WTC11 (cell line): Measurements from ENCODE around the gene EXOC4. TPM values are rescaled to one million over a fixed set of nuclear protein-coding genes. Genes with fewer than 3 reads are reported as not detected.

Experiments
- ATAC-seq: fragments of 200-7000 bp; cut with Tn5 transposase; 2 replicates; pipeline ENCODE4 v1.10.0; 2021; ENCODE audit warnings: mild to moderate bottlenecking, moderate library complexity
- CTCF ChIA-PET: fragments of 300-600 bp; sonication (Branson Sonifier 250); formaldehyde crosslinking; loops from one replicate; lab custom pipeline; 2021; ENCODE audit warnings: antibody characterized with exemption; lab: Charles Lee
- POLR2A ChIA-PET: fragments of 350-600 bp; sonication (Branson Sonifier 250); formaldehyde crosslinking; loops from one replicate; lab custom pipeline; 2021; ENCODE audit warnings: antibody characterized with exemption; lab: Charles Lee
- DNase-seq: peaks from one replicate; pipeline ENCODE4 v3.0.0; 2021; ENCODE audit warnings: low spot score
- H3K27ac Mint-ChIP-seq: 2 replicates; pipeline ENCODE4 v1.8.0; 2021; ENCODE audit warnings: mixed read lengths
- H3K27me3 Mint-ChIP-seq: 2 replicates; pipeline ENCODE4 v1.8.0; 2021; ENCODE audit warnings: low read depth, mild to moderate bottlenecking, moderate library complexity, mixed read lengths
- H3K36me3 Mint-ChIP-seq: 2 replicates; pipeline ENCODE4 v1.8.0; 2021; ENCODE audit warnings: mixed read lengths
- H3K4me1 Mint-ChIP-seq: 2 replicates; pipeline ENCODE4 v1.8.0; 2022; ENCODE audit warnings: mixed read lengths
- H3K4me3 Mint-ChIP-seq: 2 replicates; pipeline ENCODE4 v1.8.0; 2021; ENCODE audit warnings: mild to moderate bottlenecking, moderate library complexity, mixed read lengths
- H3K9me3 Mint-ChIP-seq: 2 replicates; pipeline ENCODE4 v1.8.0; 2021; ENCODE audit warnings: mixed read lengths
- ATF1 ChIP-seq: sonication (generic); formaldehyde crosslinking; IDR thresholded peaks from 2 replicates; pipeline ENCODE4 v1.8.1; 2023; ENCODE audit warnings: mild to moderate bottlenecking, moderate library complexity, missing genetic modification reagents
- ATF6 ChIP-seq: sonication (generic); formaldehyde crosslinking; IDR thresholded peaks from 2 replicates; pipeline ENCODE4 v1.8.1; 2023; ENCODE audit warnings: mild to moderate bottlenecking, missing genetic modification reagents
- E2F5 ChIP-seq: sonication (generic); formaldehyde crosslinking; IDR thresholded peaks from 2 replicates; pipeline ENCODE4 v1.8.1; 2022; ENCODE audit warnings: mild to moderate bottlenecking, moderate library complexity, missing genetic modification reagents
- ETV6 ChIP-seq: sonication (generic); formaldehyde crosslinking; IDR thresholded peaks from 2 replicates; pipeline ENCODE4 v1.8.1; 2022; ENCODE audit warnings: mild to moderate bottlenecking, missing genetic modification reagents
- IRF2 ChIP-seq: sonication (generic); formaldehyde crosslinking; IDR thresholded peaks from 2 replicates; pipeline ENCODE4 v1.8.0; 2022; ENCODE audit warnings: low read depth, missing genetic modification reagents, borderline replicate concordance
- NFYB ChIP-seq: sonication (generic); formaldehyde crosslinking; conservative IDR thresholded peaks from 2 replicates; pipeline ENCODE4 v1.8.0; 2022; ENCODE audit warnings: low read depth, missing genetic modification reagents
- OVOL2 ChIP-seq: fragments of 250-450 bp; sonication (Bioruptor Pico); IDR thresholded peaks from 2 replicates; pipeline ENCODE4 v1.9.0; 2021; ENCODE audit warnings: mild to moderate bottlenecking, borderline replicate concordance
- RELA ChIP-seq: sonication (generic); formaldehyde crosslinking; IDR thresholded peaks from 2 replicates; pipeline ENCODE4 v1.8.1; 2022; ENCODE audit warnings: missing genetic modification reagents, mild to moderate bottlenecking, borderline replicate concordance
- SMAD4 ChIP-seq: sonication (generic); formaldehyde crosslinking; IDR thresholded peaks from 2 replicates; pipeline ENCODE4 v1.8.0; 2022; ENCODE audit warnings: mild to moderate bottlenecking, missing genetic modification reagents
- SOX15 ChIP-seq: fragments of 250-450 bp; sonication (Bioruptor Pico); IDR thresholded peaks from 2 replicates; pipeline ENCODE4 v1.9.0; 2021; ENCODE audit warnings: mild to moderate bottlenecking
- TEAD1 ChIP-seq: sonication (generic); formaldehyde crosslinking; IDR thresholded peaks from 2 replicates; pipeline ENCODE4 v1.8.0; 2022; ENCODE audit warnings: mild to moderate bottlenecking, missing genetic modification reagents
- ZBTB43 ChIP-seq: sonication (generic); formaldehyde crosslinking; IDR thresholded peaks from 2 replicates; pipeline ENCODE4 v1.8.1; 2023; ENCODE audit warnings: mild to moderate bottlenecking, missing genetic modification reagents
- ZNF263 ChIP-seq: sonication (generic); formaldehyde crosslinking; IDR thresholded peaks from 2 replicates; pipeline ENCODE4 v1.8.1; 2022; ENCODE audit warnings: low read depth, mild to moderate bottlenecking, moderate library complexity, missing genetic modification reagents
- total RNA-seq: library from RNA; stranded (reverse); gene quantifications from 3 replicates; pipeline ENCODE4 v1.2.3, GENCODE V29; 2021
- TF ChIP-seq, protein P1 (sequence below): sonication (generic); formaldehyde crosslinking; IDR thresholded peaks from 2 replicates; pipeline ENCODE4 v1.8.0; 2022; ENCODE audit warnings: mild to moderate bottlenecking, missing genetic modification reagents
- TF ChIP-seq, protein P2 (sequence below): fragments of 250-450 bp; sonication (Bioruptor Pico); IDR thresholded peaks from 2 replicates; pipeline ENCODE4 v1.9.0; 2021; ENCODE audit warnings: mild to moderate bottlenecking
- TF ChIP-seq, protein P3 (sequence below): fragments of 200-600 bp; IDR thresholded peaks from 2 replicates; pipeline ENCODE4 v1.8.0; 2022; ENCODE audit warnings: antibody characterized with exemption
- TF ChIP-seq, protein P4 (sequence below): sonication (generic); formaldehyde crosslinking; IDR thresholded peaks from 2 replicates; pipeline ENCODE4 v1.8.0; 2022; ENCODE audit warnings: mild to moderate bottlenecking, missing genetic modification reagents

Gene EXOC4
- total RNA-seq, 1 experiment from 2014 or later, result 62.0 TPM

- no peak for TF ChIP-seq E2F5 (CRISPR knock-in tag)
- ATAC-seq, result no peak
- Mint-ChIP-seq H3K36me3 (peaks cover 22% of the 10 kb centered on the region), H3K27me3 (no peaks in the 10 kb centered on the region), H3K4me3 (no peak overlapping the region), H3K9me3 (peaks cover 15% of the 10 kb centered on the region), H3K4me1 (peaks cover 49% of the 10 kb centered on the region), H3K27ac (peak overlapping the region; percentile 83)
- ChIA-PET CTCF (interaction anchor here (1.7 kb wide), 1 partner anchor 14 kb away, joined by 7 read pairs; no protein-coding TSS in a partner anchor), POLR2A (no interaction called here)
- DNase-seq, result no peak
Measured at GRCh38 chr7:133358708-133359107, 105.8 kb downstream of the EXOC4 start.

DNA sequence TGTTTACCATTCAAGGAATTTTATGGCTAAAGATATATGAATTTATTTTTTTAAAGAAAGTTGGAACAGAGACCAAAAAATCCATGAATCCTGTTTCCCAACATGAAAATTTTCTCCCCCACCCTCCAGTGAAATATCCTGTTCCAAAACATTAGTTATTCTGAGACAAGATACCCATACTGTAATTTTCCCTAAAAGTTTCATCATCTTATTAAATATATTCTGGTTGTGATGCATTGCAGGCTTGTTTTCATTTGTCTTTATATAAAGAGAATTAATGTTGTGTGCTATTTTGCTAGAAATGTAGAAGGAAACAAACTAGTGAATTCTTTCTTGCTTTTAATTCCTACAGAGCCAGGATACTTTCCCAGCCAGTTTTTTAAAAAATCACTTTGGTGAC lies 106.6 kb downstream of the EXOC4 start:
- CTCF ChIA-PET, result interaction anchor here (1.7 kb wide), 1 partner anchor 15 kb away, joined by 7 read pairs; no protein-coding TSS in a partner anchor
- H3K27ac Mint-ChIP-seq, result peak overlapping the region; percentile 87
- no peak overlapping the region for H3K4me3 Mint-ChIP-seq
- H3K4me1 Mint-ChIP-seq, result peaks cover 44% of the 10 kb centered on the region
- peaks cover 14% of the 10 kb centered on the region for H3K9me3 Mint-ChIP-seq
- no peaks in the 10 kb centered on the region for H3K27me3 Mint-ChIP-seq
- POLR2A ChIA-PET, result no interaction called here
- H3K36me3 Mint-ChIP-seq, result peaks cover 19% of the 10 kb centered on the region
- no peak for DNase-seq
- ATAC-seq, result no peak
- TF ChIP-seq ATF6 (CRISPR knock-in tag) (no peak), SOX15 (no peak), RELA (CRISPR knock-in tag) (no peak), SMAD4 (no peak), ETV6 (CRISPR knock-in tag) (no peak), OVOL2 (CRISPR knock-in tag) (no peak), ZBTB43 (no peak), IRF2 (no peak), ZNF263 (CRISPR knock-in tag) (no peak), NFYB (CRISPR knock-in tag) (no peak), TEAD1 (CRISPR knock-in tag) (no peak), ATF1 (CRISPR knock-in tag) (no peak)
- TF ChIP-seq, protein P1, sequence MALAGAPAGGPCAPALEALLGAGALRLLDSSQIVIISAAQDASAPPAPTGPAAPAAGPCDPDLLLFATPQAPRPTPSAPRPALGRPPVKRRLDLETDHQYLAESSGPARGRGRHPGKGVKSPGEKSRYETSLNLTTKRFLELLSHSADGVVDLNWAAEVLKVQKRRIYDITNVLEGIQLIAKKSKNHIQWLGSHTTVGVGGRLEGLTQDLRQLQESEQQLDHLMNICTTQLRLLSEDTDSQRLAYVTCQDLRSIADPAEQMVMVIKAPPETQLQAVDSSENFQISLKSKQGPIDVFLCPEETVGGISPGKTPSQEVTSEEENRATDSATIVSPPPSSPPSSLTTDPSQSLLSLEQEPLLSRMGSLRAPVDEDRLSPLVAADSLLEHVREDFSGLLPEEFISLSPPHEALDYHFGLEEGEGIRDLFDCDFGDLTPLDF, result no peak
- TF ChIP-seq, protein P2, sequence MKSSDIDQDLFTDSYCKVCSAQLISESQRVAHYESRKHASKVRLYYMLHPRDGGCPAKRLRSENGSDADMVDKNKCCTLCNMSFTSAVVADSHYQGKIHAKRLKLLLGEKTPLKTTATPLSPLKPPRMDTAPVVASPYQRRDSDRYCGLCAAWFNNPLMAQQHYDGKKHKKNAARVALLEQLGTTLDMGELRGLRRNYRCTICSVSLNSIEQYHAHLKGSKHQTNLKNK (CRISPR knock-in tag), result no peak
- TF ChIP-seq, protein P3, sequence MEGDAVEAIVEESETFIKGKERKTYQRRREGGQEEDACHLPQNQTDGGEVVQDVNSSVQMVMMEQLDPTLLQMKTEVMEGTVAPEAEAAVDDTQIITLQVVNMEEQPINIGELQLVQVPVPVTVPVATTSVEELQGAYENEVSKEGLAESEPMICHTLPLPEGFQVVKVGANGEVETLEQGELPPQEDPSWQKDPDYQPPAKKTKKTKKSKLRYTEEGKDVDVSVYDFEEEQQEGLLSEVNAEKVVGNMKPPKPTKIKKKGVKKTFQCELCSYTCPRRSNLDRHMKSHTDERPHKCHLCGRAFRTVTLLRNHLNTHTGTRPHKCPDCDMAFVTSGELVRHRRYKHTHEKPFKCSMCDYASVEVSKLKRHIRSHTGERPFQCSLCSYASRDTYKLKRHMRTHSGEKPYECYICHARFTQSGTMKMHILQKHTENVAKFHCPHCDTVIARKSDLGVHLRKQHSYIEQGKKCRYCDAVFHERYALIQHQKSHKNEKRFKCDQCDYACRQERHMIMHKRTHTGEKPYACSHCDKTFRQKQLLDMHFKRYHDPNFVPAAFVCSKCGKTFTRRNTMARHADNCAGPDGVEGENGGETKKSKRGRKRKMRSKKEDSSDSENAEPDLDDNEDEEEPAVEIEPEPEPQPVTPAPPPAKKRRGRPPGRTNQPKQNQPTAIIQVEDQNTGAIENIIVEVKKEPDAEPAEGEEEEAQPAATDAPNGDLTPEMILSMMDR, result no peak
- TF ChIP-seq, protein P4, sequence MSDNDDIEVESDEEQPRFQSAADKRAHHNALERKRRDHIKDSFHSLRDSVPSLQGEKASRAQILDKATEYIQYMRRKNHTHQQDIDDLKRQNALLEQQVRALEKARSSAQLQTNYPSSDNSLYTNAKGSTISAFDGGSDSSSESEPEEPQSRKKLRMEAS (CRISPR knock-in tag), result no peak
